NK-92 treated with Interleukin-12 subunit alpha and Interleukin-12 subunit beta, amount 100 ng/mL, for 24 hours (cell line): ENCODE results near the gene HPN.
"Not testable (repeated sequence)": the region's sequence is repeated elsewhere in the genome, so short reads cannot be mapped to it uniquely, and the experiment has no call there.

Experiments
- DNase-seq: peaks from one replicate; lab custom pipeline; 2025; lab: John Stamatoyannopoulos, UW

The HPN gene

DNA sequence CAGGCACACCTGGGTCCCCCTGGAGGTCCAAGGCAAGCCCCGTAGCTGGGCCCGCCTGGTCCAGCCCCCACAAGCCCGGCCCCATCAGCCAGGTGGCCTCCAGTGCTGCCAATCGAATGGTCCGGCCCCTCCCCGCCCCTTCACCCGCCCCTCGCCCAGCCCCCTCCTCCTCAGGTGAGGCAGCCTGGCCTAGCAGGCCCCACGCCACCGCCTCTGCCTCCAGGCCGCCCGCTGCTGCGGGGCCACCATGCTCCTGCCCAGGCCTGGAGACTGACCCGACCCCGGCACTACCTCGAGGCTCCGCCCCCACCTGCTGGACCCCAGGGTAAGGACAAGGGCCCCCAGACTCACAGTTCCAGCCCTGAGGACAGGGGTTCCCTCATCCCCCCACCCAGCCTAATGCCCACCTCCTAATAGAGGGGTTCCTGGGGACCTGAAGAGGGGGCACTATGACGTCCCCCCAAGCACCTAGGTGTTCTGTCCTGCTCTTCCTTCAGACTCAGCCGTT lies at the start of gene HPN:
HPN (plus strand) TSS at position 174 of the 508 bp plus-strand sequence. CDS start 786 bp downstream, outside the sequence.
- no peak for DNase-seq

DNA sequence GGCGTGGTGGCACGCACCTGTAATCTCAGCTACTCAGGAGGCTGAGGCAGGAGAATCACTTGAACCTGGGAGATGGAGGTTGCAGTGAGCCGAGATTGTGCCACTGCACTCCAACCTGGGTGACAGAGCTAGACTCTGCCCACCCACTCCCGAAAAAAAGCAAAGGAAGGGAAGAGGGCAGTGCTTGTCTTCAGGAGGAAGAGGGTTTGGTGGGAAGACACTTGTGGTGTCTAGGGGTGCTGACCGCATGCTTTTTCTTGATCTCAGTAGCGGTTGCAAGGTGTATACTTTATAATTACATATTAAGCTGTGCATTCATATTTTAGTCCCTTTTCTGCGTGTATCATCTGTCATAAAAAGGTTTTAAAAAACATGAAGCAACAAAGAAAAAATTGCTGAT lies 48.9 kb upstream of the HPN start:
- not testable (repeated sequence) for DNase-seq

DNA sequence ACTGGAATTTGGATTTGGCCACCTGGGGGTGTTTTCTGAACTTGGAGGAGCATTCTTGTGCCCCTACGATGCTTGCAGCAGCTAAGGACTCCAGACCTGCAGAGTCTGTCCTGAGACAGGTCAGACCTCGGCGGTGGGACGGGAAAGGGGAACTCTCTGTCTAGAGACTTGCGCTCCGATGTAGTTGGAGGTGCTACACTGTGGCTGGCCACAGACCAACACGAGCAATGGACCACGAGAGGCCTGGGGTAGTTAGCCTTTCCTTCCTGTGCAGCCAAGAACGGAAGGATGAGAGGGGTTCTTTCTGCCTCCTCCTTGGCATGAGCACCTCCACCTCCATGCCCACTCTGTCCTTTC lies 47.3 kb upstream of the HPN start:
- no peak for DNase-seq

DNA sequence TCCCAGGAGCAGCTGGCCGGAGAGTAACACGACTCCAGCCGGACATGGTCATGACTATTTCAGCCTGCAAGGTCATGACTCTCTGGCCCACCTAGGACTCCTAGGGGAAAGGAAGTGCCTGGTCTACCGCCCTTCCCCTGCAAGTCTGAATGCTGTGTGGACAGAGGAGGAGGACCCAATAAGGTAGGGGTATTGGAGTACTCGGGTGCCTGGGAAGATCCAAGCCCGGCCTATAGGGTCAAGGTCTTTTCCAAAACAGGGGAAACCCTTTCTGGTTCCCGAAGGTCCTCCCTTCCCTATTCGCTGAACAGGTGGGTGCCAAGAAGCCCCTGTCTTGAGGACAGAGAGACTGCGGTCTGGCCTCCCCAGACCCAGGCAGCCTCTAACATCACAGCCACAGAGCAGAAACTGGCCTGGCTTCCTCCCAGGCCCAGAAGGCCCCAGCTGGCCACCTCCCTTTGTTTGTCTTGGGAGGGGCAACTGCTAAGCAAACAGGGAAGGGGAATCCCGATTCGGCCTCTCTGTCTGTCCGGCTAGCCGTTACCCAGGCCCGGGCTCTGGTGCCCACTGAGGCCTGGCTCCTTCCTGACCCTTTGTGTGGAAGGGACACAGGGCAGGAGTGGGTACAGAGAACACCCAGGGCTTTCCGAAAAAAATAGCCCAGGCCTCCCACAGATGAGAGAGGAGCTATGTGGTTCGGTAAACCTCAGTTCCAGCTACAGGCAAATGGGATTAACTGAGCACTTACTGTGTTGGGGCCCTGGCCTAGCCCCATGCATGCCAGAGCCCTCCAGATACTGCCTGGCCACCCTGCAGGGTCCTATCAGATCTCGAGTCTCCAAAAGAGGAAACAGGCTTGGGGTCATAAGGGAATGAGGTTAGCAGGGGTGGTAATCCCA lies 46.6 kb upstream of the HPN start:
- DNase-seq = no peak

DNA sequence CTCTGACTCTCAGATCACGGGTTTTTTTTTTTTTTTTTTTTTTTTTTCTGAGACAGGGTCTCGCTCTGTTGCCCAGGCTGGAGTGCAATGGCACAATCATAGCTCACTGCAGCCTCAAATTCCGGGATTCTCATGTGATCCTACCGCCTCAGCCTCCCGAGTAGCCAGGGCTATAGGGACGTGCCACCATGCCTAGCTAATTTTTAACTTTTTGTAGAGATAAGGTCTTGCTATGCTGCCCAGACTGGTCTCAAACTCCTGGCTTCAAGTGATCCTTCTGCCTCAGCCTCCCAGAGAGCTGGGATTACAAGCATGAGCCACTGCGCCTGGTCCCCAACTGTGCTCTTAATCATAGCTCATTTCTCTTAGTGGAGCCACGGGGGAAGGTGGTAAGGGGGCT lies 46.0 kb upstream of the HPN start:
- DNase-seq = no peak

DNA sequence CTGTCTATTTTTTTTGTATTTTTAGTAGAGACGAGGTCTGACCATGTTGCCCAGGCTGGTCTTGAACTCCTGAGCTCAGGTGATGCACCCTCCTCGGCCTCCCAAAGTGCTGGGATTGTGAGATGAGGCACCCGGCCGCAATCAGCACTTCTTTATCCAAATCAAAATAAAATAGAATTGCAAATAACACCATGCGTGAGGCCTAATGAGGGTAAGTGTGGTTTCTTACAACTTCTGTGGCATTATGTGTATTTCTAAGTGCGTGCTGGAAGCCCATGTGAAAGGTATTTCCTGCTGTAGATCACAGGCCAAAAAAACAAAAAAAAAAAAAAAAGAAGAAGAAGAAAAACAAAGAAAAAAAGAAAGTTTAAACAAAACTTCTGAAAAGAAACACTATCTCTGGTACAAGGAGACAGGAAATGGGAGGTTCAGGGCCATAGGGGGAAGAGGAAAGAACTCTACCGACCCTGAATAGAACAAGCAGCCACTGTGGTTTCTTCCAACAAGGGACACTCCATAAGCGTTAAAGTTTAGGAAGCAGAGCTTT lies 44.4 kb upstream of the HPN start:
- no peak for DNase-seq

DNA sequence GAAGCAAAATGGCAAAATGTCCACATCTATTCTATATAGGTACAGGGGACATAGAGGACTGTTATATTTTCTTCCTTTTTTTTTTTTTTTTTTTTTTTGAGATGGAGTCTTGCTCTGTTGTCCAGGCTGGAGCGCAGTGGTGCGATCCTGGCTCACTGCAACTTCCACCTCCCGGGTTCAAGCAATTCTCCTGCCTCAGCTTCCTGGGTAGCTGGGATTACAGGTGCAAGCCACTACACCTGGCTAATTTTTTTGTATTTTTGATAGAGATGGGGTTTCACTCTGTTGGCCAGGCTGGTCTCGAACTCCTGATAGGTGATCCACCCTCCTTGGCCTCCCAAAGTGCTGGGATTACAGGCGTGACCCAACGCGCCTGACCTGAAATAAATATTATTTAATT lies 43.3 kb upstream of the HPN start:
- not testable (repeated sequence) for DNase-seq

DNA sequence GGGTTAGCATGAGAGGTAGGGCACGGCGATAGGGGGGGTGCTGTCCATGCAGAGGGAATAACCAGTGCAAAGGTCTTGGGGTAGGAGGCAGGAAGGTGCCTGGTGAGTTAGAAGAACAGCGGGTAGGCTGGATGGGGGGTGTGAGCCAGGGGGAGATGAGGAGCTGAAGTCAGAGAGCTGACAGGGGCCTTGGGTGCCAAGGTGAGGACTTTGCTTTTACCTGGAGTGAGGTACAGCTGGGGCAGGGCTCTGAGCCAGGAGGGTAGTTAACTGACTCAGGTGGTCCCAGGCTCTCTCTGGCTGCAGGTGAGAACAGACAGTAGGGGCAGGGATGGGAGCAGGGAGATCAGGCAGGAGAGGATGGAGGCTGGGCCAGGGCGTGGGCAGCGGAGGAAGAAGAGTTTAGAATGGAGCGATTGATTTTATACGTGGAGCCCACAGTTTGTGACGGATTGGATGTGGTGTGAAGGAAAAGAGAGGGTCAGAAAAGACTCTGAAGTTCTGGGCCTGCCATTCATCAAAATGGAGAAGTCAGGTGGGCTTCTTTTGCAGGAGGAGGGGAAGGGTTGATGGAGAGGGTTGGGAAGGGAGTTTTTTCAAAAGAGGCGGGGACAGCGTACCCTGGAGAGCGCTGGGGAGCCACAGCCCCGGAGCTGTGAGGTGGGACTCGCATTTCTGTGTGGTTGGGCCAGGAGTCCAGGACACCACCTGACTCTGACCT lies 42.6 kb upstream of the HPN start:
- DNase-seq = no peak

DNA sequence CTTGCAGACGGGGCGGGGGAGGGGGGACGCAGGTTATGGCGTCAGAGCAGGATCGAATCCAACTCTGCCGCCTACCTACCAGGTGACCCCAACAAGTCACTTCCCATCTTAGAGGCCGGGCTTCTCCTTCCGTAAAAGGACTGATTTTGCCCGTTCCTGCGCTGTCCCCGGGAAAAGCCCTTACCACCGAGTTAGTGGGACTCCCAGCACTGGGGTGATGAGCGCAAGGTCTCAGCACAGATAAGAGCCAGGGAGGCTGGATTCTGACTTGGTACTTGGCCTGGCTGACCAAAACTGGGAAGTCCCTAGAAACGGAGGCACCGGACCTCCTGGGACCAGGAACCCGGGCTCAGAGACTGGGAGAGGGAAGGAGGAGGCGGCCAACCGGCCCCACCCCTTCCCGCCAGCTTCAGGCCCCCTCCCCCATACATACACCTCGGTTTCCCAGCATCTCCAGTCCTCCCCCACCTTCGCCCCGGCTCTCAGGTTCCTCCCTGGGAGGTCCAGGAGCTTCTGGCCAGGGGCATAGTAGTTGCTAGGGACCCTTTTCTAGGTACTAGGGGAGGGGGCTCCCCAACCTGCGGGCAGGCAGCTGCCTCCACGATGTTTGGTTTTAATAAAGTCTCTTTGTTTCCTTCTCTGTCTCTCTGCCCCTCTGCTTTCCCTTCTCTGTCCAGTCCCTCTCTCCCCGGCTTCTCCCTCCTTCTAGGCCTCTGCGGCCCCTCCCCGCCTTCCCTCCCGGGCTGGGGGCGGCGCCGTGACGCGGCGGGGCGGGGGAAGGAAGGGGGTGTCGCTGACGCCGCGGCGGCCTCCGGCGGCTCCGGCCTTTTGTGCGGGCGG lies 41.8 kb upstream of the HPN start, which contains the start of gene GRAMD1A:
GRAMD1A (plus strand) TSS at position 826 of the 840 bp plus-strand sequence. CDS start 156 bp downstream, outside the sequence.
- DNase-seq = peak; percentile 41

DNA sequence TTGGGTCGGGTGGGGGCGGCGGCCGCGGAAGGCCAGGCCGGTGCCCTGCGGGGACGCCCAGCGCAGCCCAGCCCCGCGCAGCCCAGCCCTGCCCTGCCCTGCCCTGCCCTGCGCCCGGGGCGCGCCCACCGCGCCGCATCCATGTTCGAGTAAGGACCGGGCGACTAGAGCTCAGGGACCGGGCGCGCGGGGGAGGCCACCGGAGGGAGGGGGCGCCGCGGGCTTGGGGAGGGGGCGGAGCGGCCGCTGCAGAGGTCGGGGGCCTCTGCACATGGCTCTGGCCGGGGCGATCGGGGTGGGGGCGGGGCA lies 41.2 kb upstream of the HPN start:
- no peak for DNase-seq

DNA sequence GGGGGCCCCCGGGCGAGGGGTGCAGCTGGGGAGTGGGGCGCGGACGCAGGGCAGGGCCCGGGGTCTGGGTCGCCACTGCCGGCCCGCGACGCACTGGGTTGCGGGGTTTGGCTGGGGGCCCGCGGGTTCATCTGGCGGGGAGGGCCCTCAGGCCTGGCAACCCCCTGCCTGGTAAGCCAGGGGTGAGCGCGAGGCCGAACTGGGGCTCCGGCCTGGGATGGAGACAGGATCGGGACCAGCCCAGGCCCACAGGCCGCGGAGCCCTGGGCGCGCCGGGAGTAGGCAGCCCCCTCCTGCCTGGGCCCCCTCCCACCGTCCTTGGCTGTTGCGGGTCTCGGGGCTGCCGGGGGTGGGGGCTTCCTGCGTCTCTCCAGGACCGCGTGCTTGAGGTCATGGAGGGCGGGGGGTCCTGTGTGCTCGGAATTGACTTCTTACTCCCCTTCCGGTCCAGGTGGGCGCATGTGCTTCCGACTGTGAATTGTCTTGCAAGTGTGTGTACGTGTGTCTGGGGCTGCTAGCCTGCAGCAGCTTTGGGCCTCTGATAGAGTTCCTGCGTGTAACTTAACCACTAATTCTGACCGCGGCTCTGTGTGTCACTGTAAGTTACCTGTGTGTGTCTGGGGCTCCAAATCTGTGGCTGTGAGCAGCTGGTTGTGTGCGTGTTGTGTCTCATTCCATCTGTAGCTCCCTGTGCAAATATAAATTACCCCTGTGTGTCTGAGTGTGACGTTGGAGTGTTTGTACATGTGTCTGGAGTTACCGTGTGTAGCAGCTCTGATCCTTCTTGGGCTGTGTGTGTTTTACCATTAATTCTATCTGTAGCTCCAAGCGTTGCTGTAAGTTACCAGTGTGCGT lies 40.6 kb upstream of the HPN start:
- DNase-seq = peak; percentile 35

DNA sequence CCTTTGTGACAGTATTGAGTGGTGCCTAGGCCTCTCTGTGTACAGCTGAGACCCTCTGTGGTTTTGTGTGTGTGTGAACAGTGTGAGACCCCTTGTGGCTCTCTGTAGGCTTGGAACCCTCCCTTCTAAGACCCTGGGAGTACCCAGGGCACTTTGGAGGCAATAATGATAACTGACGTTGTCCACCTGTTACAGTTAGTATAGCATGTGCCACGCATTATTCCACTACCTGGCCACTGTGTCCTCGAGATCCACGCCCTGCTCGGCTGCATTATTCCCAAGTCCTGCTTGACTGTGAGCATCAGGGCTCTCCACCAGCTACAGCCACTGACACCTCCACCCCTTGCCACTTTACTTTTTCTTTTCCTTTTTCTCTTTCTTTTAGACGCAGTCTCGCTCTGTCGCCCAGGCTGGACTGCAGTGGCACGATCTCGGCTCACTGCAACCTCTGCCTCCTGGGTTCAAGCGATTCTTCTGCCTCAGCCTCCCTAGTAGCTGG lies 39.4 kb upstream of the HPN start:
- no peak for DNase-seq

DNA sequence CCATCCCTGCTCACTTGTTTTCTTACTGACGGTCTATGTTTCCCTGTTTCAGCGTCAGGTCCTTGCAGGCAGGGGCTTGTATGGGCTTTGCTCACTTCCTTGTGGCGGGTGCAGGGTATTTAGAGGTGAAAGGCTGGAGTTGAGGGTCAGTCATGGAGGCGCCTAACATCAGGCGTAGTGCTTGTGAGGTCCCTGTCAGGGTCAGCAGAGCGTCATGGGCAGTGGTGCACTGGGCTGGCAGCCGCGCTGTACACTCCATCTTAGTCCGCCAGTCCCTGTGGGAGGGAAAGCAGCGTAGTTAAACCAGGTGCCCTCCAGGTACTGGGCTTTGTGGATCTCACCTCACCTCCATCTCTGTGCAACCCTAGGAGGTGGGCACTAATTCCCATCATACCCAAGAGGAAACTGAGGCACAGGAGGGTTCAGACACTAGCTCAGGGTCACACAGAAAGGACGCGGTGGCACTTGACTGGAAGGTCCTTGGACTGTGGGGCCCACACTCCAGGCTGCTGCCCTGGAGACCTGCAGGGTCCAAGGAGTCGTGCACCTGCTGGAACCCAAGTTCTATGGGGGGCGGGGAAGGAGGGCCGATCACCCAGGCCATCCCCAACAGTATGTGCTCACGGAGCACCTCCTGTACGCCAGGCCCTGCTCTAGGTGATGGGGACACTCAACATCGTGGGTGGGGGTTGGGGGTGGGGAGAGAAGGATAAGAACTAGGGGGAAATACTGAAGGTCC lies 36.8 kb upstream of the HPN start:
- DNase-seq = no peak

DNA sequence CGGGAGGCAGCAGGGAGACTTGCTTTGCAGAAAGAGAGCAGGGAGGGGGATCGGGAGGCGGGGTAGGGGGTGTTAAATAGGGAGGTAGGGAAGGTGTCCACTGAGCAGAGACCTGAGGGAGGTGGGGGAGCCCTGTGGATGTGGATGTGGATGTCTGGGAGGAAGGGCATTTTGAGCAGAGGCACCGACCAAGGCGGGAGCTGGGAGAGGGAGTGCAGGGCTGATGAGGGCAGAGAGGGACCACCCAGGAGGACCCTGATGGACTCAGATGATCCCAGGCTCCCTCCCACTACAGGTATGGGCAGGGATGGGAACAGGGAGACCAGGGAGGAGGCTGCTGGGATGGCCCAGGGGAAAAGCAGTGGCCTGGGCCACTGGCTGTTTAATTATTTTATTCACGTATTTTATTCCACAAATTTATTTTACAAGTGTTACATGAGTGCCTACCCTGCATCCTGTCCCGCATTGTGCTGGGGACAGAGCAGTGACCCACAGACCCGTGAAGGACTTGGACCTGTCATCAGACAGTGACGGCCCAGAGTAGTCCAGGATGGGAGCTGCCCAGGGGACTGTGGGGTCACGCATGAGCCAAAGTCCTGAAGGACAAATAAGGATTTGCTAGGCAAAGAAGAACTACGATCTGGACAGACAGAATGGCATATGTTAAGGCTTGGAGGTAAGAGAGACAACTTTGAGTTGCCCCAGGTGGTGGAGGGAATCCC lies 36.1 kb upstream of the HPN start:
- no peak for DNase-seq

DNA sequence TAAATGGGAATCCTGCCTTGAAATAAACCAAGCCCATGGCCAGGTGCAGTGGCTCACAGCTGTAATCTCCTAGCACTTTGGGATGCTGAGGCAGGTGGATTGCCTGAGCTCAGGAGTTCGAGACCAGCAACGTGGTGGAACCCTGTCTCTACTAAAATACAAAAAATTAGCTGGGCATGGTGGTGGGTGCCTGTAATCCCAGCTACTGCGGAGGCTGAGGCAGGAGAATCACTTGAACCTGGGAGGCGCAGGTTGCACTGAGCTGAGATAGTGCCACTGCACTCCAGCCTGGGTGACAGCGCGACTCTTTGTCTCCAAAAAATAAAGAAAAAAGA lies 35.5 kb upstream of the HPN start:
- not testable (repeated sequence) for DNase-seq

DNA sequence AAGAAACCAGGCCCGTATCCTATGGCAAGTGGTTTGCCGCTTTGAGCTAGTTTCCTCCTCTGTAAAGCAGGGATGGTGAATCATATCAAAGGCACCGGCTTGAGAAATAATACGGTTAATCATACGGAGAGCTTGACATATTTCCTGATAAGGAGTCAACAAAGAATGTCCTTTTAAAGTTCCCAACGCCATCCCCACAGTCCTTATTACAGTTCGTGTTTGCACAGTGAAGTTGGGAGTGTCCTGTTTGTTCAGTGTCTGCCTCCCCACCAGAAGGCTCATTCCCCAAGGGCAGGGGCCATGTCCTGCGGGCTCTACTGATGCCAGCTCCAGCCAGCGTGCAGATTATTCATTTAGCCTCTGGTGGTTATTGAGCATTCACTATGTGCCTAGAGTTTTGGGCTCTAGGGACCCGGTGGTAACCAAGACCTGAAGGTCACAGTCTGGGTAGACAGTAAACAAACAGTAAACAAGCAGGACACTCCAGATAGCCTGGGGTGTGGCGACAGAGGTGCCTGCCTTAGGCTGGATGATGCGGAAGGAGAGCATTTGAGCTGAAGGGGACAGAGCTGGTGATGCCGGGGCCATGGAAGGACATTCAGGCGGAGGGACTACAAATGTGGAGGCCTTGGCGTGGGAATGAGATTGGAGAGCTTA lies 35.1 kb upstream of the HPN start:
- DNase-seq = no peak

DNA sequence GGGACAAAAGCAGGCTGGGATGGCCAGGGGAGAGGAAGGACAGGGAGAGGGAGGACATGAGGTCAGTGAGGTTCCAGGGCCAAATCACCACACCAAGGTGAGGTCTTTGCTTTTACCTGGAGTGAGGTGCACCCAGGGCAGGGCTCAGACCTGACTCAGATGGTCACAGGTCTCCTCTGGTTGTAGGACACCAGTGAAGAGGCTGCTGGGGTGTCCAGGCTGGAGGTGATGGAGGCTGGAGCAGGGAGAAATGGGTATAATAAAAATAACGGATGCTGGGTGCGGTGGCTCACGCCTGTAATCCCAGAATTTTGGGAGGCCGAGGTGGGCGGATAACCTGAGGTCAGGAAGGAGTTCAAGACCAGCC lies 34.5 kb upstream of the HPN start:
- DNase-seq = no peak

DNA sequence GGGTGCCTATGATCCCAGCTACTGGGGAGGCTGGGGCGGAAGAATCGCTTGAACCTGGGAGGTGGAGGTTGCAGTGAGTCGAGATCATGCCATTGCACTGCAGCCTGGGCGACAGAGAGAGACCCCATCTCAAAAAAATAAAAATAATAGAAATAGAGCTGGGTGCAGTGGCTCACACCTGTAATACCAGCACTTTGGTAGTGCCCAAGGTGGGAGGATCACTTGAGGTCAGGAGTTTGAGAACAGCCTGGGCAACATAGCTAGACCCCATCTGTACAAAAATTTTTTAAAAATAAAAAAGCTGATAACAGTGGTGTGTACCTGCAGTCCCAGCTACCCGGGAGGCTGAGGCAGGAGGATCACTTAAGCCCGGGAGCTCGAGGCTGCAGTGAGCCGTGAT lies 34.1 kb upstream of the HPN start:
- DNase-seq = not testable (repeated sequence)

DNA sequence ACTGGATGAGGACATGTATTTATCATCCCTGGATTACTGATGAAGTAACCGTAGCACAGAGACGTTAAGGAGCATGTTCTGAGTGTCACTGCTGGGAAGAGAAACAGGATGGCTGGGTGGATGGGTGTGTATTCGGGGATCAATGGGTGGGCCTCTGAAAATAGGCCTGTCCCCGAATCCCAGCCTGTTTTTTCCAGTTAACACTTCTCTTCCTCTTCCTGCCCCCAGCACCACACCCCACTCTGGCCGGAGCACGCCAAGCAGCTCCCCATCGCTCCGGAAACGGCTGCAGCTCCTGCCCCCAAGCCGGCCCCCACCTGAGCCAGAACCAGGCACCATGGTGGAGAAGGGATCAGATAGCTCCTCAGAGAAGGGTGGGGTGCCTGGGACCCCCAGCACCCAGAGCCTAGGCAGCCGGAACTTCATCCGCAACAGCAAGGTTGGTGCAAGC lies 32.6 kb upstream of the HPN start:
- no peak for DNase-seq
